K562 (cell line): ENCODE measurements around the gene ILF3. TPM values are rescaled to one million over a fixed set of nuclear protein-coding genes. Genes with fewer than 3 reads are reported as not detected.

Experiments
- ATF6 ChIP-seq: sonication (generic); formaldehyde crosslinking; IDR thresholded peaks from 2 replicates; pipeline ENCODE4 v1.4.0; 2020; ENCODE audit warnings: mild to moderate bottlenecking, missing genetic modification reagents
- DLX4 ChIP-seq: fragments of 250-450 bp; sonication (Bioruptor Pico); IDR thresholded peaks from 2 replicates; pipeline ENCODE4 v1.6.1; 2021; ENCODE audit warnings: mild to moderate bottlenecking
- ELF1 ChIP-seq: fragments of 200-800 bp; sonication (Bioruptor generic); IDR thresholded peaks from 2 replicates; pipeline ENCODE4 v1.6.1; 2016; ENCODE audit warnings: missing genetic modification characterization, missing compliant biosample characterization
- ETV1 ChIP-seq: fragments of 450-650 bp; conservative IDR thresholded peaks from 2 replicates; pipeline ENCODE4 v1.6.1; 2016; ENCODE audit warnings: missing genetic modification characterization, control low read depth, low read depth, missing compliant biosample characterization
- JUN ChIP-seq, 2 experiments: sonication (generic) in 1 of 2; formaldehyde crosslinking in 1 of 2; IDR thresholded peaks; 2 replicates each; pipeline versions ENCODE4 v1.6.1 to v1.8.0; 2012 to 2022; ENCODE audit warnings: borderline replicate concordance in 2 of 2, mild to moderate bottlenecking in 2 of 2, improper control_type of control experiment in 1 of 2, low read depth in 1 of 2, low read length in 1 of 2, missing genetic modification reagents in 1 of 2
- NONO ChIP-seq, 2 experiments: fragments of 200-400 bp in 1 of 2; fragments of 450-650 bp in 1 of 2; formaldehyde crosslinking in 1 of 2; IDR thresholded peaks; 2 replicates each; pipeline ENCODE4 v1.6.1; 2017; ENCODE audit warnings: low read depth in 2 of 2, mild to moderate bottlenecking in 2 of 2, moderate library complexity in 2 of 2, low read length in 1 of 2
- PCBP2 ChIP-seq: fragments of 200-400 bp; formaldehyde crosslinking; IDR thresholded peaks from 2 replicates; pipeline ENCODE4 v1.6.1; 2018; ENCODE audit warnings: low read length, low read depth, mild to moderate bottlenecking, moderate library complexity; ENCODE audit not compliant: poor library complexity, severe bottlenecking
- POLR2A ChIP-seq: fragments of 450-650 bp; conservative IDR thresholded peaks from 2 replicates; pipeline ENCODE4 v1.6.1; 2016
- RAD51 ChIP-seq: fragments of 450-650 bp; IDR thresholded peaks from 2 replicates; pipeline ENCODE4 v1.7.1; 2016; ENCODE audit warnings: low read depth, mild to moderate bottlenecking, borderline replicate concordance
- SMAD4 ChIP-seq: fragments of 250-450 bp; sonication (Bioruptor Pico); conservative IDR thresholded peaks from 2 replicates; pipeline ENCODE4 v1.8.0; 2021; ENCODE audit warnings: inconsistent platforms, mild to moderate bottlenecking, moderate library complexity
- SPI1 ChIP-seq: IDR thresholded peaks from 2 replicates; pipeline ENCODE4 v1.6.1; 2011; ENCODE audit warnings: low read depth, low read length, control low read depth, borderline replicate concordance
- STAT6 ChIP-seq: sonication (generic); formaldehyde crosslinking; IDR thresholded peaks from 2 replicates; pipeline ENCODE4 v1.8.1; 2023; ENCODE audit warnings: mild to moderate bottlenecking, missing genetic modification reagents
- U2AF2 ChIP-seq: fragments of 200-400 bp; formaldehyde crosslinking; optimal IDR thresholded peaks from 2 replicates; pipeline ENCODE3; 2017; ENCODE audit warnings: low read depth, mild to moderate bottlenecking, low read length
- UBTF ChIP-seq, 2 experiments: IDR thresholded peaks; 2 replicates each; pipeline ENCODE4 v1.6.1; 2012; ENCODE audit warnings: improper control_type of control experiment in 2 of 2, low read depth in 2 of 2, low read length in 2 of 2, borderline replicate concordance in 1 of 2
- ZNF586 ChIP-seq: fragments of 450-650 bp; formaldehyde crosslinking; conservative IDR thresholded peaks from 2 replicates; pipeline ENCODE4 v1.4.0; 2020; ENCODE audit warnings: mild to moderate bottlenecking, moderate library complexity
- polyA plus RNA-seq, 8 experiments: library from polyadenylated mRNA; depleted of rRNA in 4 of 8; stranded (reverse) in 5 of 8; unstranded in 3 of 8; fragments of >200 nt; fragmentation: Nextera tagmentation in 2 of 8; fragmentation: Illumina TruSeq in 1 of 8; extraction: Ambion mirVana in 2 of 8; extraction: Trizol in 1 of 8; gene quantifications; 2 replicates each; pipeline versions ENCODE4 v1.2.1 to v1.2.3, GENCODE V29; 2011 to 2014; ENCODE audit warnings: inconsistent platforms in 1 of 8, missing spikeins in 1 of 8
- total RNA-seq, 7 experiments: library from RNA; depleted of rRNA in 6 of 7; stranded (reverse); fragments of >200 nt in 6 of 7; fragmentation: Illumina TruSeq in 2 of 7; extraction: Trizol in 2 of 7; gene quantifications; 2 replicates each; pipeline versions ENCODE4 v1.2.1 to v1.2.3, GENCODE V29; 2011 to 2021; ENCODE audit warnings: low replicate concordance in 1 of 7
- TF ChIP-seq, protein P1 (sequence below): fragments of 450-650 bp; conservative IDR thresholded peaks from 2 replicates; pipeline ENCODE4 v1.6.1; 2016; ENCODE audit warnings: missing genetic modification characterization, low read depth, mild to moderate bottlenecking, control low read depth, missing compliant biosample characterization
- TF ChIP-seq, protein P2 (sequence below): sonication (generic); formaldehyde crosslinking; IDR thresholded peaks from 2 replicates; pipeline ENCODE4 v1.9.0; 2022; ENCODE audit warnings: mild to moderate bottlenecking, missing genetic modification reagents

Gene ILF3
- total and polyA plus RNA-seq, 9 of the 15 experiments (the other 6 are each of a cell fraction or from before 2014, with no cell fraction given) = 26.0 to 453 (median 175) TPM

DNA sequence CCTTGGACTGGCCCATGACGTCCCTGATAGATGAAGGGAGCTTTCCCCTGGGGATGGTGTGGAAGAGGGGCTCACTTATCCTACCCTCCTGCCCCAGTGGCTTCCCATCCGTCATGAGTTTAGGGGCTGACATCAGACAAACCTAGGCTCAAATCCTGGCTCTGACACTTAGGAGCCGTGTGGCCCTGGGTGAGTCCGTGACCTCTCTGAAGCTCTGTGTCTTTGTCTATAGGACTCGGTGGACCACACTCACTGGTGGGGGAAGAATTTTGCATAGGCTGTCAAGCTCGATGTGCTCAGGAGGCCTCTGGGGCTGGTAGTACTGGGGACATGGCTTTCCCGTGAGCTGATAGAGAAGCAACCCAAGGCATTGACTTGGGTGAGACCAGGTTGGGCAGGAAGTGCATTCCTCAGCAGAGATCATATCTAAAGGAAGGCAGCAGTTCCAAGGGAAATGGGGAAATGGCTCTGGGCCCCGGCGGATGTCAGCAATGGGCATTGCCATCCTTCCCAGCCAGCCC, 49.6 kb upstream of the ILF3 start (continued):
- TF ChIP-seq STAT6 (CRISPR knock-in tag) (no peak), RAD51 (no peak), DLX4 (CRISPR knock-in tag) (no peak), NONO (IDR thresholded peaks at IDR 0.05; ENCODE audit: low read depth in 2 of 2, low read length in 1 of 2) (no peak), ETV1 (tag) (peak; percentile 55; the same call in 1 of the 2 replicates), ELF1 (peak; percentile 38; the same call in 1 of the 2 replicates), UBTF (IDR thresholded peaks at IDR 0.05; ENCODE audit: borderline replicate concordance in 1 of 2, low read depth in 2 of 2, low read length in 2 of 2) (no peak), ATF6 (CRISPR knock-in tag) (no peak), PCBP2 (no peak), SPI1 (peak; percentile 77), ZNF586 (no peak), POLR2A (no peak), U2AF2 (no peak), JUN (IDR thresholded peaks at IDR 0.05; ENCODE audit: borderline replicate concordance, low read depth, low read length) (no peak), JUN (CRISPR knock-in tag; IDR thresholded peaks at IDR 0.05; ENCODE audit: borderline replicate concordance) (no peak), SMAD4 (CRISPR knock-in tag) (0 out of 2 replicates have a peak, but pooled peaks have one; percentile 34)
- TF ChIP-seq, protein P1, sequence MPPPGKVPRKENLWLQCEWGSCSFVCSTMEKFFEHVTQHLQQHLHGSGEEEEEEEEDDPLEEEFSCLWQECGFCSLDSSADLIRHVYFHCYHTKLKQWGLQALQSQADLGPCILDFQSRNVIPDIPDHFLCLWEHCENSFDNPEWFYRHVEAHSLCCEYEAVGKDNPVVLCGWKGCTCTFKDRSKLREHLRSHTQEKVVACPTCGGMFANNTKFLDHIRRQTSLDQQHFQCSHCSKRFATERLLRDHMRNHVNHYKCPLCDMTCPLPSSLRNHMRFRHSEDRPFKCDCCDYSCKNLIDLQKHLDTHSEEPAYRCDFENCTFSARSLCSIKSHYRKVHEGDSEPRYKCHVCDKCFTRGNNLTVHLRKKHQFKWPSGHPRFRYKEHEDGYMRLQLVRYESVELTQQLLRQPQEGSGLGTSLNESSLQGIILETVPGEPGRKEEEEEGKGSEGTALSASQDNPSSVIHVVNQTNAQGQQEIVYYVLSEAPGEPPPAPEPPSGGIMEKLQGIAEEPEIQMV = no peak
- TF ChIP-seq, protein P2, sequence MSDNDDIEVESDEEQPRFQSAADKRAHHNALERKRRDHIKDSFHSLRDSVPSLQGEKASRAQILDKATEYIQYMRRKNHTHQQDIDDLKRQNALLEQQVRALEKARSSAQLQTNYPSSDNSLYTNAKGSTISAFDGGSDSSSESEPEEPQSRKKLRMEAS (CRISPR knock-in tag) = no peak
